BE2C (cell line): Measurements from ENCODE around the gene TBX19.
A peak's percentile ranks its signal among the peaks of the same experiment; 100 is the strongest.

ENCODE experiments used
- DNase-seq: peaks from one replicate; pipeline ENCODE4 v3.0.0-alpha.2; 2020
- H3K27me3 ChIP-seq: fragments of 250-450 bp; sonication (Bioruptor Pico); 2 replicates; pipeline ENCODE4 v1.5.1; 2020; ENCODE audit warnings: mild to moderate bottlenecking
- H3K36me3 ChIP-seq: fragments of 250-450 bp; sonication (Bioruptor Pico); 2 replicates; pipeline ENCODE4 v1.5.1; 2020; ENCODE audit warnings: mild to moderate bottlenecking
- H3K4me1 ChIP-seq: fragments of 250-450 bp; sonication (Bioruptor Pico); 2 replicates; pipeline ENCODE4 v1.5.1; 2020
- H3K4me3 ChIP-seq: 2 replicates; pipeline ENCODE4 v1.5.1; 2011; ENCODE audit warnings: low read depth, low read length
- H3K9me3 ChIP-seq: fragments of 250-450 bp; sonication (Bioruptor Pico); 2 replicates; pipeline ENCODE4 v1.5.1; 2020
- CTCF ChIP-seq: IDR thresholded peaks from 2 replicates; pipeline ENCODE4 v1.5.1; 2012; ENCODE audit warnings: mild to moderate bottlenecking, low read depth, low read length

Gene TBX19

GRCh38 chr1:168338589-168339503 is 58.2 kb downstream of the TBX19 start:
- peaks cover 8% of the 10 kb centered on the region for H3K4me1 ChIP-seq

GRCh38 chr1:168340781-168341482 is 60.3 kb downstream of the TBX19 start:
- TF ChIP-seq CTCF: no peak
- H3K36me3 ChIP-seq: no peaks in the 10 kb centered on the region
- H3K4me3 ChIP-seq: no peak overlapping the region
- no peaks in the 10 kb centered on the region for H3K9me3 ChIP-seq
- no peak for DNase-seq
- peaks cover 8% of the 10 kb centered on the region for H3K4me1 ChIP-seq
- no peaks in the 10 kb centered on the region for H3K27me3 ChIP-seq

More at GRCh38 chr1:168338589-168339503, 58.2 kb downstream of the TBX19 start:
- no peak for DNase-seq
- Histone ChIP-seq H3K36me3 (no peaks in the 10 kb centered on the region), H3K9me3 (no peaks in the 10 kb centered on the region), H3K4me3 (no peak overlapping the region), H3K27me3 (no peaks in the 10 kb centered on the region)
- no peak for TF ChIP-seq CTCF

GRCh38 chr1:168341483-168341975 is 60.9 kb downstream of the TBX19 start:
- Histone ChIP-seq H3K4me1 (peaks cover 8% of the 10 kb centered on the region), H3K4me3 (no peak overlapping the region), H3K9me3 (no peaks in the 10 kb centered on the region), H3K36me3 (no peaks in the 10 kb centered on the region), H3K27me3 (no peaks in the 10 kb centered on the region)
- no peak for DNase-seq
- no peak for TF ChIP-seq CTCF

GRCh38 chr1:168342572-168343280 is 62.0 kb downstream of the TBX19 start:
- peak overlapping the region; percentile 47 for H3K4me3 ChIP-seq
- peak; percentile 79 for DNase-seq
- peak; percentile 62 for TF ChIP-seq CTCF

GRCh38 chr1:168343566-168343965 is 62.9 kb downstream of the TBX19 start:
- no peak overlapping the region for H3K4me3 ChIP-seq
- peaks cover 5% of the 10 kb centered on the region for H3K4me1 ChIP-seq
- peak; percentile 56 for TF ChIP-seq CTCF
- H3K9me3 ChIP-seq: no peaks in the 10 kb centered on the region
- no peak for DNase-seq
- H3K36me3 ChIP-seq: no peaks in the 10 kb centered on the region
- H3K27me3 ChIP-seq: no peaks in the 10 kb centered on the region

More at GRCh38 chr1:168342572-168343280, 62.0 kb downstream of the TBX19 start:
- no peaks in the 10 kb centered on the region for H3K9me3 ChIP-seq
- H3K27me3 ChIP-seq: no peaks in the 10 kb centered on the region
- H3K4me1 ChIP-seq: peaks cover 8% of the 10 kb centered on the region
- H3K36me3 ChIP-seq: no peaks in the 10 kb centered on the region
